Left forelimb (tissue), 1 donor: ENCODE measurements around the gene RPS6KA2.
"Not testable (repeated sequence)": the region's sequence is repeated elsewhere in the genome, so short reads cannot be mapped to it uniquely, and the experiment has no call there.

Experiments used
- DNase-seq: peaks from one replicate; pipeline ENCODE4 v3.0.0-alpha.2; 2018; ENCODE audit warnings: low spot score

RPS6KA2 gene

GRCh38 chr6:166529586-166529985, 97.5 kb downstream of the RPS6KA2 start:
- DNase-seq = no peak

GRCh38 chr6:166529058-166529457, 98.0 kb downstream of the RPS6KA2 start:
- not testable (repeated sequence) for DNase-seq

GRCh38 chr6:166527849-166528248, 99.2 kb downstream of the RPS6KA2 start:
- no peak for DNase-seq

GRCh38 chr6:166526937-166527336, 100.1 kb downstream of the RPS6KA2 start:
- no peak for DNase-seq

- no peak for DNase-seq
Measured at GRCh38 chr6:166525567-166525966, 101.5 kb downstream of the RPS6KA2 start.

GRCh38 chr6:166523782-166524559, 103.1 kb downstream of the RPS6KA2 start:
- DNase-seq = no peak

GRCh38 chr6:166520905-166521834, 105.9 kb downstream of the RPS6KA2 start:
- DNase-seq = no peak

GRCh38 chr6:166516251-166516884, 110.7 kb downstream of the RPS6KA2 start:
- no peak for DNase-seq

- no peak for DNase-seq
Measured at GRCh38 chr6:166515072-166515810, 111.8 kb downstream of the RPS6KA2 start.

GRCh38 chr6:166514196-166514595, 112.9 kb downstream of the RPS6KA2 start:
- DNase-seq = no peak

- no peak for DNase-seq
Measured at GRCh38 chr6:166512567-166512966, 114.5 kb downstream of the RPS6KA2 start.

GRCh38 chr6:166511316-166511715, 115.7 kb downstream of the RPS6KA2 start:
- no peak for DNase-seq

- DNase-seq = no peak
Measured at GRCh38 chr6:166509193-166509592, 117.9 kb downstream of the RPS6KA2 start.

- DNase-seq = no peak
Measured at GRCh38 chr6:166508726-166509125, 118.3 kb downstream of the RPS6KA2 start.

GRCh38 chr6:166507809-166508564, 119.1 kb downstream of the RPS6KA2 start:
- no peak for DNase-seq

- DNase-seq = no peak
Measured at GRCh38 chr6:166507380-166507779, 119.7 kb downstream of the RPS6KA2 start.

GRCh38 chr6:166505133-166505905, 121.7 kb downstream of the RPS6KA2 start:
- DNase-seq = no peak

GRCh38 chr6:166504100-166504499, 123.0 kb downstream of the RPS6KA2 start:
- DNase-seq = no peak

- no peak for DNase-seq
Measured at GRCh38 chr6:166503167-166503744, 123.8 kb downstream of the RPS6KA2 start.

- no peak for DNase-seq
Measured at GRCh38 chr6:166502453-166502852, 124.6 kb downstream of the RPS6KA2 start.
